GM18520 (cell line): Measurements from ENCODE around the gene LYPD4.
"Not testable (repeated sequence)": the region's sequence is repeated elsewhere in the genome, so short reads cannot be mapped to it uniquely, and the experiment has no call there.

Experiments used
- ATAC-seq: cut with Tn5 transposase; IDR thresholded peaks from one replicate; pipeline ENCODE4 v1.9.1; 2021; ENCODE audit not compliant: unreplicated experiment

LYPD4 gene

GRCh38 chr19:41875973-41876372 is 31.5 kb upstream of the LYPD4 start:
- not testable (repeated sequence) for ATAC-seq

- no peak for ATAC-seq
Observed at GRCh38 chr19:41872775-41873647, 28.5 kb upstream of the LYPD4 start.

- no peak for ATAC-seq
Observed at GRCh38 chr19:41872384-41872774, 27.9 kb upstream of the LYPD4 start.

- no peak for ATAC-seq
Observed at GRCh38 chr19:41871573-41872383, 27.3 kb upstream of the LYPD4 start.

GRCh38 chr19:41870401-41870873 is 26.0 kb upstream of the LYPD4 start:
- ATAC-seq = no peak

GRCh38 chr19:41869374-41869955 is 25.0 kb upstream of the LYPD4 start:
- no peak for ATAC-seq

GRCh38 chr19:41868989-41869300 is 24.5 kb upstream of the LYPD4 start:
- ATAC-seq = no peak

- no peak for ATAC-seq
Observed at GRCh38 chr19:41868120-41868988, 23.9 kb upstream of the LYPD4 start.

- ATAC-seq = no peak
Observed at GRCh38 chr19:41866284-41866683, 21.8 kb upstream of the LYPD4 start.

GRCh38 chr19:41864374-41864773 is 19.9 kb upstream of the LYPD4 start:
- no peak for ATAC-seq

- ATAC-seq = no peak
Observed at GRCh38 chr19:41863209-41863931, 18.9 kb upstream of the LYPD4 start.

- ATAC-seq = no peak
Observed at GRCh38 chr19:41862445-41862986, 18.0 kb upstream of the LYPD4 start.

GRCh38 chr19:41861846-41862245 is 17.4 kb upstream of the LYPD4 start:
- ATAC-seq = no peak

GRCh38 chr19:41861116-41861768 is 16.8 kb upstream of the LYPD4 start:
- ATAC-seq = no peak

GRCh38 chr19:41860419-41861115 is 16.1 kb upstream of the LYPD4 start:
- ATAC-seq = no peak

GRCh38 chr19:41859618-41860418 is 15.3 kb upstream of the LYPD4 start, which contains the start of gene RPS19:
TSS of gene RPS19 (plus strand) at chr19:41860255. CDS start at chr19:41860775, 520 bp downstream.
- ATAC-seq = peak; percentile 75

- ATAC-seq = no peak
Observed at GRCh38 chr19:41859213-41859617, 14.7 kb upstream of the LYPD4 start.

GRCh38 chr19:41853768-41854167 is 9.3 kb upstream of the LYPD4 start:
- ATAC-seq = no peak
